H1 (cell line): ENCODE results near the gene UBR2. TPM values are rescaled to one million over a fixed set of nuclear protein-coding genes. Genes with fewer than 3 reads are reported as not detected.

ENCODE experiments used
- SUZ12 ChIP-seq: fragments of 200-600 bp; sonication (generic); IDR thresholded peaks from 2 replicates; pipeline ENCODE4 v1.6.1; 2012; ENCODE audit warnings: mild to moderate bottlenecking, inconsistent platforms, low read length, moderate library complexity, mixed read lengths
- polyA plus RNA-seq, 7 experiments: library from polyadenylated mRNA; depleted of rRNA in 3 of 7; stranded (reverse) in 5 of 7; unstranded in 2 of 7; fragments of >200 nt in 5 of 7; fragments of 200-250 nt in 2 of 7; gene quantifications; 1 replicate in 5 of 7; 2 replicates in 1 of 7; 4 replicates in 1 of 7; pipeline versions ENCODE4 v1.2.1 to v1.2.3, GENCODE V29; 2011 to 2013; ENCODE audit warnings: missing spikeins in 2 of 7, mixed read lengths in 2 of 7
- total RNA-seq: library from RNA; stranded (reverse); fragmentation: NEBNext Ultra II Directional; extraction: Animal tissue kit (Norgen Biotek cat#: 25700); gene quantifications from 2 replicates; pipeline ENCODE4 v1.2.1, GENCODE V29; 2021
- TF ChIP-seq, protein P1 (sequence below): IDR thresholded peaks from 2 replicates; pipeline ENCODE4 v1.6.1; 2012; ENCODE audit warnings: inconsistent platforms

The UBR2 gene
- total and polyA plus RNA-seq, 2 of the 8 experiments (the other 6 are each of a cell fraction or from before 2014, with no cell fraction given) = 6.5 to 19.5 TPM

DNA sequence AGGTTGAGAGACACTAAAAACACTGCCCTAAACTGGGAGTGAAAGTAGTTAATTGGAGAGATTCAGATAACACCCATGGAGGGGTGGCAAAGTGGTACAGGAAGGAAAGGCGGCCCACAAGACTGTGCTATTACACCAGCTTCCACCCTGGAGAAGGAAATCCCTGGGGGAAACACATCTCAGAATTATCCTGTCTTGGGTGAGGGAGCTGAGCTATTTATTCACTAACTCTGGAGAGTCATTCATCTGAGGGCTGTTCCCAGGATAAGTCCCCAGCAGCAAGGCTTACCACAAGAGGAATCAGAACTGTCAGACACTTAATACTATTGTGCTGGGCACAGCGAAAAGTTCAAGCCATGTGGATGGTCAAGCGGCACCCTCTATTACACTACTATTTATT is 172.1 kb downstream of the UBR2 start (continued):
- TF ChIP-seq, protein P1, sequence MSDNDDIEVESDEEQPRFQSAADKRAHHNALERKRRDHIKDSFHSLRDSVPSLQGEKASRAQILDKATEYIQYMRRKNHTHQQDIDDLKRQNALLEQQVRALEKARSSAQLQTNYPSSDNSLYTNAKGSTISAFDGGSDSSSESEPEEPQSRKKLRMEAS = no peak
- TF ChIP-seq SUZ12 = no peak
- TF ChIP-seq, all 59 proteins: peak for 0
